Measurements from ENCODE around the gene COTL1.

GRCh38 chr16:84661418-84662060, 43.7 kb upstream of the COTL1 start:
- TF ChIP-seq TAF1 (IDR thresholded peaks at IDR 0.05; ENCODE audit: borderline replicate concordance, insufficient read depth, low read length) (no peak), REST (IDR thresholded peaks at IDR 0.05; ENCODE audit: insufficient read depth in 1 of 2, low read depth in 2 of 2, low read length in 2 of 2) (no peak), POLR2AphosphoS5 (IDR thresholded peaks at IDR 0.05; ENCODE audit: low read depth, low read length) (no peak), SIN3A (IDR thresholded peaks at IDR 0.05; ENCODE audit: borderline replicate concordance, insufficient read depth, low read length) (no peak), FOXP2 (optimal IDR thresholded peaks at IDR 0.05; ENCODE audit: borderline replicate concordance, extremely low read depth, extremely low read length, insufficient read depth) (no peak)
